ENCODE results near the gene TMTC2.

DNA sequence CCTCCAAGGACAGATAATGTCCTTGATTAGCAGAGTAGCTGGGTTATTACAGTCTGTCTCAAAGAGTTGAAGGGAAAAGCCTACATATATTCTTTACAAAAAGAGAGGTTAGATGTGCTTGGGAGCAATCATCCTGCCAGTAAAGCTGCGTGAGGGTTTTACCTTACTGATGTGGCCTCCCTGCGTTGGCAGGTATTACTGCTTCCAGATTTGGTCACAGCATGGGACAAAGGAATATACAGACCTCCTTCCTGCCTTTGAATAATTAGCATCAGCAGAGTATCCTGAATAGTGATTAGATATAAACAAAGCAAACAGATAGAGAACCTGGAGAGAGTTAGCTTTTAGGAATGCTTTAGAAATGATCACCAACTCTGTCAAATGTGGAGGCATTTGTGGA lies 69.6 kb downstream of the TMTC2 start:
- TF ChIP-seq POLR2A (IDR thresholded peaks at IDR 0.05; ENCODE audit: low read length): no peak
- no peak for TF ChIP-seq GATA1 (IDR thresholded peaks at IDR 0.05; ENCODE audit: low read depth, low read length)
